Activated T-cell treated with anti-CD3 and anti-CD28 coated beads, Interleukin-2, amount 50 U/mL, for 48 hours (primary cell): ENCODE results near the gene CHTF8.
"Not testable (repeated sequence)": the region's sequence is repeated elsewhere in the genome, so short reads cannot be mapped to it uniquely, and the experiment has no call there.

Source experiments
- DNase-seq, 2 experiments: peaks; one replicate each; pipeline ENCODE4 v3.0.0-alpha.2; 2020

Gene CHTF8

DNA sequence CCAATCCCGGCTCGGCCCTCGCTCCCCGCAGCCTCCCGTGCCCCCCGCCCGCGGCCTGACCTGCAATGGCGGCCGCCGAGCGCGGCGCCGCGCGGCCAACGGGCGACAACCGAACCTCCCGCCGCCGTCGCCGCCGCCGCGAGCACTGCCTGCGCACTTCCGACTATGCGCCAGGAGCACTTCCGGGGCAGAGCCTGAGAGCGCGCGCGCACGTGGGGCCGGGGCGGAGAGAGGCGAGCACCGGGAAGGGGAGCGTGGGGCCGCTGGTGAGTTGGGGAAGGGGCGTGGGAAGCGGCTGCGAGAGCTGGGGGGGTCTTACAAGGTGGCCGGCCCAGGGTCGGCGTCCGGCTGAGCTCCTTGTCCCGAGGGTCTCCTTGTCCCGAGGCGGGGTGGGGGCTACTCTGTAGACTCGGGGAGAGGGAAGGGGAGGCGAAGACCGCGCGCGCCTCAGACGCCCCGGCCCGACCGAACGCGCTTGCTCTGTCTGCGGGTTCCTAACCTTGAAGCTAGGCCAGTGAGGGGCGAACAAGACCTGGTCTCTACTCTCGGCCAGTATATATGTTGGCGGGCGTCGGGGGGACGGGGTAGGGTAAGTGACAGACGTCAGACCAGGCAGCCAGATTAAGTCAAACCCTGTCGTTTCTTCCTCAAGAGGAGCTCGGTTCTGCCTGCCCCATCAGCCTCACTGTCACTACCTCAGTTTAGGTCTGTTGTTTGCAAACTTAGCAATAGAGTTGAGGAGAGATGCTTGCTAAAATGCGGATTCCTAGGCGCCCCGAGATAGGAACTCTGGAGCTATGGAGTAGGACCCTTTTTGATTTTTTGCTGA lies at the start of gene CHTF8, which contains the start of gene UTP4:
TSS of gene CHTF8 (minus strand) at position 165 of the 829 bp plus-strand sequence. CDS start 11,130 bp downstream, outside the sequence.
TSS of gene UTP4 (plus strand) at position 226 of the 829 bp plus-strand sequence. CDS start 811 bp downstream, outside the sequence.
- peak; percentile 91 to 93 for DNase-seq

GRCh38 chr16:69180011-69180338 lies 47.6 kb upstream of the CHTF8 start:
- no peak for DNase-seq

GRCh38 chr16:69179328-69180010 lies 47.1 kb upstream of the CHTF8 start:
- DNase-seq, result no peak

DNA sequence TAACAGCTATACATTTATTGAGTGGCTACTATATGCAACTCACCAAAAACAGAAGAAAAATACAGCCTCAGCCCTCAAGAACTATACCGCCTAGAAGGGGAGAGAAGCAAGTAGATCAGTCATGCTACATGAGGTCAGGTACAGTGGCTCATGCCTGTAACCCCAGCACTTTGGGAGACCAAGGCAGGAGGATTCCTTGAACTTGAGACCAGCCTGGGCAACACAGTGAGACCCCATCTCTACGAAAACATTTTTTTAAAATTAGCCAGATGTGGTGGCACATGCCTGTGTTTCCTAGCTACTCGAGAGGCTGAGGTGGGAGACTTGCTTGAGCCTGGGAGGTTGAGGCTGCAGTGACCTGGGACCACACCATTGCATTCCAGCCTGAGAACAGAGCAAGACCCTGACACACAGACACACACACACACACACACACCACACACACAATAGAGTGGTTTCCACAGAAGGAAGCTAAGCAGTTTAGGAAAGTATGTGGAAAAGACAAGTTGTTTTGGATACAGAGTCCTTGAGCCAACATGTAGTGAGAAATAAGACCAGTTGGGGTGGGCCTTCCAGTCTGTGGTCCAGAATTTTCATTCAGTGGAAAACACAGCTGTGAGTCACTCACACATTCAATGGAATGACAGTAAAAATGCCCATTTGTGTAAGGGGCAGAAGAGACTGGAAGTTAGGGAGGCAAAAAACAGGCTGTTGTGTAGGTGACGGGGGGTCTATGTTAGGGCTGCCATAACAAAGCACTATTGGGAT lies 43.8 kb upstream of the CHTF8 start:
- no peak for DNase-seq

- no peak for DNase-seq
Measured at GRCh38 chr16:69171325-69172084, 39.1 kb upstream of the CHTF8 start.

GRCh38 chr16:69169607-69170352 lies 37.4 kb upstream of the CHTF8 start:
- DNase-seq, result no peak

GRCh38 chr16:69169051-69169450 lies 36.7 kb upstream of the CHTF8 start:
- no peak for DNase-seq

DNA sequence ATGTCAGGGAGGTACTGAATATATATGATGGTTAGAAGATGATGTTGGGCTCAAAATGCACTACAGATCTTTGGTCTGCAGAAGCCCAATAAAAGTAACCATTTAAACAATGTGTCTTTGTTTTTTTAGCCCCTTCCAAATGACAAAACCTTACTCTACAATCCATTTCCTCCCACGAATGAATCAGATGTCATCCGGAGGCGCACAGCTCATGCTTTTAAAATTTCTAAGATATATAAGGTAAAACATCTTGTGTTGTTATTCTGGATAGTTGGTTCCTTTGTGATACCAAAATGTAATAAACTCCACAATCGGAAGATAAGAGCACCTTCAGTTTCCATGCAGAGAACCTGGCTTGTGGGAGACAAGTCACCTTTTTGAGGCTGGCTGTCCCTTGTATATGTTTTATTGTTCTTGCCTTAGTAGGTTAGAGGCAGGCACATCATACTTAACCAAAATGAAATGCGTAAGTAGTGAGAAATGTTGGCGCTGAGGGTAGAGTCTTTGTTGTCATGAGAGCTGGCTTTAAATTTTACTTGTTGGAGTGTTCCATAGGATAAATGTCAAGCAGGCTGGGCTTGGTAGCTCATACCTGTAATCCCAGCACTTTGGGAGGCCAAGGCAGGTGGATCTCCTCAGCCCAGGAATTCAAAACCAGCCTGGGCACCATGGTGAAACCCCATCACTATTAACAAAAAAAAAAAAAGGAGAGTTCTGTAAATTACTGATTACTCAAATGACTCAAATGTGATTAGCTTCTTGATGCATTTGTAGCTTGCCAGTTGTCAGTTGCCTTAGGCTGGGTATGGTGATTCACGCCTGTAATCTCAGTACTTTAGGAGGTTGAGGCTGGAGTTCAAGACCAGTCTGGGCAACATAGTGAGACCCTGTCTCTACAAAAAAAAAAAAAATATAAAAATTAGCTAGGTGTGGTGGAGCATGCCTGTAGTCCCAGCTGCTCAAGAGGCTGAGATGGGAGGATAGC lies 34.9 kb upstream of the CHTF8 start:
- DNase-seq, result no peak

DNA sequence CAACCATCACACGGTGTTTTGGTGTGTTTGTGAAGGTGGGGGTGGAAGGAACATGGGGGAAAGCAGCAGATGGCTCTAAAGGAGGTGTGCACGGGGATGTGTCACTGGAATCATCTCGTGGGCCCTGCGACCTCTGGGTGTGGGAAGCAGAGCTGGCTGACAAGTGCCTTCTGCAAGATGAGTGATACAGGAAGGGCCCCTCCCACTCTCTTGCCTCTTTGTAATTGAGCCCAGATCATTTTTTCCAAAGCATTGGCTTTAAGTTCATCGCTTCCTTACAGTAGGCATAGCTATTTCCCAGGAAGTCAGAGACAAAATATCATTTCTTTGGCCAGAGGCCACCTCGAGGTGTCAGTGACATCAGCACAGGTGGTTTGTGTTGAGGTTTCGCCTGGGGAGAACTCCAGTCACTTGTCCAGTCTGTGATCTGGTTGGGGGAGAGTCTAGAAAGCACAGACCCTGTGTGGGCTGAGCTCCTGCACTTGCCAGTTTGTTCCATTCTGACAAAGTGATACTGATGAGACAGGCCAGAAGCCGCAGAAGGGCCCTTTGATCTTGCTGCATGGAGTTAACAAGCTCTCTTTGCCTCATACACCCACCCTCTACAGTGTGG lies 33.9 kb upstream of the CHTF8 start:
- peak; percentile 84 to 86 for DNase-seq

- DNase-seq, result no peak
Measured at GRCh38 chr16:69165584-69165983, 33.2 kb upstream of the CHTF8 start.

DNA sequence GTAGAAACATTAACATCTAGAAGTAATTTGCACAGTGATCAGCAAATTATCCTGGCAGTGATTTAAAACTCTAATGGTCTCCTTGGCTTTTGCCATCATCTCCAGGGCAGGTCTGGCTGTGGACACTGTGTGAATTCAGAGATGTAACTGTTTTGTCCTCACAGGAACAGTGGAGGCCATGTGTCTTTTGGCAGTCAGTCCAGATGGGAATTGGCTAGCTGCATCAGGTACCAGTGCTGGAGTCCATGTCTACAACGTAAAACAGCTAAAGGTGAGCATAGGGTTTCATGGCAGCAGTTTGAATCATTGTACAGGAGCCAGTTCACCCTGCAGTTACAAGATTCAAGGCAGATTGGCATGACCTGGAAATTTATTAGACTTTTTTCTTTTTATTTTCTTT lies 27.8 kb upstream of the CHTF8 start:
- DNase-seq, result no peak

- DNase-seq, result no peak
Measured at GRCh38 chr16:69157196-69157595, 24.8 kb upstream of the CHTF8 start.

DNA sequence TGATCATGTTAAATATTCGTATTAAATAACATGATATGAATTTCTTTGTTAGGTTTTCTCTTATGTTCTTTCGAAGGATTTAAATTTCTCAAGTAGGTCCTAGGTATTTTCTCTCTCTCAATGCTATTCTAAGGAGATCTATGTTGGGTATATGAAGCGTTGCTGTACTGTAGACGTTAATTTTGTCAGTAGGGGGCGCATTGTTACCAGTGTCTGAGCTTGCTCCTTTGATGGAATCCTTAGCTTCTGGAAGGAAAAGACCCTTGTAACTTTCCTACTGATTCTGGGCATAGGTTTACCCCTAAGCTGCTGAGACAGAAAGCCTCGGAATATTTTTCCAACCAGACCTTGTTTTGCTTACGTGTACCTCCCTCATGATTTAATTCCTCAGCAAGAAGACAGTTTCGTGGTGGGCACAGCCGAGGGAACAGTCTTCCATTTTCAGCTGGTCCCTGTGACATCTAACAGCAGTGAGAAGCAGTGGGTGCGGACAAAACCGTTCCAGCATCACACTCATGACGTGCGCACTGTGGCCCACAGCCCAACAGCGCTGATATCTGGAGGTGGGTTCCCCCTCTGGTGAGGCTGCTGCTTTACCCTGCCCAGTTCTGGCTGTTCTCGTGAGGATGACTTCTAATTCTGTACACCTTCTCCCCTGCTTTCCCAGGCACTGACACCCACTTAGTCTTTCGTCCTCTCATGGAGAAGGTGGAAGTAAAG lies 17.9 kb upstream of the CHTF8 start:
- DNase-seq, result no peak

- DNase-seq, result not testable (repeated sequence)
Measured at GRCh38 chr16:69149621-69150020, 17.2 kb upstream of the CHTF8 start.

DNA sequence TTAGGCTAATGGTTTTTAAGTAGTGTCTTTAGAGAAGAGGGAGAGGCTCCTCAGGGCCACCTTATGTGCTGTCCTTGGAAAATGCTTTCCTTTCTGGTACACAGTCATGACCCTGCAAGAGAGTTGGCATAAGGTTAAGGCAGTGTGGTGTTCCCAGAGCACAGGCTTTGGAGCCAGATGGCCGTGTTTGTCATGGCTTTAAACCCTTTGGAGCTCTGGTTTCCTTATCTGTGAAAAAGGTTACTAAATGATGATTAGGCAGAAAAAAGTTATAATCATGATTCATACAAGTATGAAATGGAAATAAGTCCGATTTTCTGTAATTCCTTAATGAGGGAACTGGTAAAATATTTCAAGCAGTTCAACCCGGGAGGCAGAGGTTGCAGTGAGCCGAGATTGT lies 13.3 kb upstream of the CHTF8 start:
- no peak for DNase-seq

GRCh38 chr16:69143116-69143515 lies 10.7 kb upstream of the CHTF8 start:
- DNase-seq, result no peak

- no peak for DNase-seq
Measured at GRCh38 chr16:69141936-69142335, 9.5 kb upstream of the CHTF8 start.

DNA sequence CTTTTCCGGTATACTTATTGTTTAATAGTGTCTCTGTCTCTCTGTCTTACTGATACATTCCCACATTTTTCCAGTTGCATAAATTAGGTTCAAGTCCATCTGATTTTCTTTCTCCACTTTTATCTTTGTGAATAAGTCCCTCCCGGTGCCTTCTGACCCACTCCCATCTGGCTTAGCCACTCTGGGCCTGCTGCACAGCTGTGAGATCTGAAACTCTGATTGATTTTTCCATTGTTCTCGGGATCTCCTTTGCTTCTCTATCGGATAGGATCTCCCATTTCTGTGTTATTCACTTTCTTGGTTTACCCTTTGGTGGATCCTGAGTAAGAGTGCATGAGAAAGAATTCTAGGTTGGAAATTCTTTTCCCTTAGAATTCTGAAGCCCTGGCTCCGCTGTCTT lies 8.6 kb upstream of the CHTF8 start:
- no peak for DNase-seq

DNA sequence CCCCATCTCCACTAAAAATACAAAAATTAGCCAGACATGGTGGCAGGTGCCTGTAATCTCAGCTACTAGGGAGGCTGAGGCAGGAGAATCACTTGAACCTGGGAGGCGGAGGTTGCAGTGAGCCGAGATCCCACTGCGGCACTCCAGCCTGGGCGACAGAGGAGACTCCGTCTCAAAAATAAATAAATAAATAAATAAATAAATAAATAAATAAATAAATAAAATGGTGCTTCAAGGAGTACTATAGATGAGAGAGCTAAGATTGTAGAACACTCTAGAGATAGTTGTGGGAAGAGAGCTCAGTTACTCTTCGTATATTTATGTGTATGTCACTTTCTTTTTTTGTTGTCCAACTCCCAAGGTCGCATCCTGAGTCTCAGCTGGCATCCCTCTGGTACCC lies 7.1 kb upstream of the CHTF8 start:
- not testable (repeated sequence) for DNase-seq

DNA sequence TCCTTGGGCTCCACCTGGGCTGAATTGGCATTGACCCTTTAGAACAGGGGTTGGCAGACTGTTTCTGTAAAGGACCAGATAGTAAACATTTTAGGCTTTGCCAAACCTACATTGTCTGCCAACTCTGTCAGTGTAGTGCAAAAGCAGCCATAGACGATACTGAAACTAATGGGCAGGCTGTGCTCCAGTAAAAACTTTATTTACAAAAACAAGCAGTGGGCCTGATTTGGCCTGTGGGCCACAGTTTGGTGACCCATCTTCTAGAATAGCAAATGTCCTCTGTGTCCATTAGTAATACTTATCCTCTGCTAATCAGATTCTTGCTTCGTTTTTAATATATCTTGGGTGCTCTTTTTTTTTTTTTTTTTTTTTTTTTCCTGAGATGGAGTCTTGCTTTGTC lies 6.2 kb upstream of the CHTF8 start:
- DNase-seq, result no peak
